ENCODE measurements around the gene NDUFB10. TPM values are rescaled to one million over a fixed set of nuclear protein-coding genes. Genes with fewer than 3 reads are reported as not detected.

The NDUFB10 gene
- total and polyA plus RNA-seq, 3 donors from 2014 or later, result 127 to 211 (median 186) TPM

DNA sequence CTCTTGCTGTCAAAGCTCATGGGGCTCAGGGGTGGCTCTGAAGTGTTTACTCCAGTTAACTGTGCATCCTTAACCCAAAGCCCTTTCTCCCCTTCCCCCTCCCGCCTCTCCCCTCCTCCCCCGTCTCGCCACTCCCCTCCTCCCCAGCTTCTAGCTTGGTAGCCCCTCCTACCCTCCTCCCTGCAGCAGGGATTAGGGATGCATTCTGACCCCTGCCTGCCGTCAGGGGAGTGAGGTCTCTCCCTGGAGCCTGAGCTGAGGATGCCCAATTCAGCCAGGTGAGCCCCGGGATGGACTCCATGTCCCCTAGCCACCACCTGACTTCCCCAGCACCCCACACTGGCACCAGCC is 42.7 kb upstream of the NDUFB10 start:
- Histone ChIP-seq H3K4me1 (peaks cover 2% of the 10 kb centered on the region), H3K27me3 (no peaks in the 10 kb centered on the region), H3K9me3 (no peaks in the 10 kb centered on the region), H3K36me3 (ENCODE audit: low read depth, missing control alignments) (no peaks in the 10 kb centered on the region), H3K27ac (no peak overlapping the region), H3K4me3 (no peak overlapping the region)
- DNase-seq, result no peak
- TF ChIP-seq, protein P1, sequence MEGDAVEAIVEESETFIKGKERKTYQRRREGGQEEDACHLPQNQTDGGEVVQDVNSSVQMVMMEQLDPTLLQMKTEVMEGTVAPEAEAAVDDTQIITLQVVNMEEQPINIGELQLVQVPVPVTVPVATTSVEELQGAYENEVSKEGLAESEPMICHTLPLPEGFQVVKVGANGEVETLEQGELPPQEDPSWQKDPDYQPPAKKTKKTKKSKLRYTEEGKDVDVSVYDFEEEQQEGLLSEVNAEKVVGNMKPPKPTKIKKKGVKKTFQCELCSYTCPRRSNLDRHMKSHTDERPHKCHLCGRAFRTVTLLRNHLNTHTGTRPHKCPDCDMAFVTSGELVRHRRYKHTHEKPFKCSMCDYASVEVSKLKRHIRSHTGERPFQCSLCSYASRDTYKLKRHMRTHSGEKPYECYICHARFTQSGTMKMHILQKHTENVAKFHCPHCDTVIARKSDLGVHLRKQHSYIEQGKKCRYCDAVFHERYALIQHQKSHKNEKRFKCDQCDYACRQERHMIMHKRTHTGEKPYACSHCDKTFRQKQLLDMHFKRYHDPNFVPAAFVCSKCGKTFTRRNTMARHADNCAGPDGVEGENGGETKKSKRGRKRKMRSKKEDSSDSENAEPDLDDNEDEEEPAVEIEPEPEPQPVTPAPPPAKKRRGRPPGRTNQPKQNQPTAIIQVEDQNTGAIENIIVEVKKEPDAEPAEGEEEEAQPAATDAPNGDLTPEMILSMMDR (IDR thresholded peaks at IDR 0.05), result no peak
- no peak for TF ChIP-seq POLR2A (IDR thresholded peaks at IDR 0.05)
- 14 to 22% methylated on average over 5 of the region's 5 CpGs for WGBS, 2 donors
- intact Hi-C loops (cut with DNase I; ENCODE audit: low total_unique reads), result no loop called here

DNA sequence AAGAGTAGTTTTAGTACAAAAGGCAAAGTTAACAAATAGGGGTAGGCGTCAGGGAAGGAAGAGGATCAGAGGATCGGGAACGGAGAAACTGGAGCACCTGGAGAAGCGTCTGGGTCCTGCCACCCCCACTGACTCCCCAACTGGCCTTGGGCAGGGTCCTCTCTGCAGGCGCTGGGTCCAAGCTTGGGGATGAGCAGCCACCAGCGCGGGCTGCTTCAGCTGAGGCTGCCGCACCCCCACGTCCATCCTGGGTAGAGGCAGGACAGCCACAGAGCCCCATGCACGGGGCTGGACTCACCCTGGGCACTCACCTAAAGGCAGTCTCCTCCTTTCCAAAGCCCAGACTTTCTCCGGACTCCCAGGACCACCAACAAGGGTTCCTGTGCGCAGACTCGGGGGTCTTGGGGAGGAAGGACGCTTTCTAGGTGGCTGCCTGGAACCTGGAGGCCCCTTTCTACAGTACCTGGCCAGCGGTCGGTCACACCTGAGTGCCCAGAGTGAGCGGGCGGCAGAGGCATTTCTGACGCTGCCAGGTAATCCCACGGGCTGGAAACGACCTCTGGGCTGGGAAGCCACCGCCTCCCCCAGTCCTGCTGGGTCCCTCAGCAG is 42.2 kb upstream of the NDUFB10 start:
- no peak for DNase-seq
- Histone ChIP-seq H3K27me3 (no peaks in the 10 kb centered on the region), H3K9me3 (no peaks in the 10 kb centered on the region), H3K27ac (no peak overlapping the region), H3K4me1 (peaks cover 2% of the 10 kb centered on the region), H3K4me3 (no peak overlapping the region), H3K36me3 (ENCODE audit: low read depth, missing control alignments) (no peaks in the 10 kb centered on the region)
- TF ChIP-seq POLR2A (IDR thresholded peaks at IDR 0.05), result no peak
- TF ChIP-seq, protein P1 (IDR thresholded peaks at IDR 0.05), result no peak
- intact Hi-C loops (cut with DNase I; ENCODE audit: low total_unique reads), result no loop called here
- WGBS, 2 donors, result 0 to 3% methylated on average over 4 to 22 of the region's 22 CpGs

DNA sequence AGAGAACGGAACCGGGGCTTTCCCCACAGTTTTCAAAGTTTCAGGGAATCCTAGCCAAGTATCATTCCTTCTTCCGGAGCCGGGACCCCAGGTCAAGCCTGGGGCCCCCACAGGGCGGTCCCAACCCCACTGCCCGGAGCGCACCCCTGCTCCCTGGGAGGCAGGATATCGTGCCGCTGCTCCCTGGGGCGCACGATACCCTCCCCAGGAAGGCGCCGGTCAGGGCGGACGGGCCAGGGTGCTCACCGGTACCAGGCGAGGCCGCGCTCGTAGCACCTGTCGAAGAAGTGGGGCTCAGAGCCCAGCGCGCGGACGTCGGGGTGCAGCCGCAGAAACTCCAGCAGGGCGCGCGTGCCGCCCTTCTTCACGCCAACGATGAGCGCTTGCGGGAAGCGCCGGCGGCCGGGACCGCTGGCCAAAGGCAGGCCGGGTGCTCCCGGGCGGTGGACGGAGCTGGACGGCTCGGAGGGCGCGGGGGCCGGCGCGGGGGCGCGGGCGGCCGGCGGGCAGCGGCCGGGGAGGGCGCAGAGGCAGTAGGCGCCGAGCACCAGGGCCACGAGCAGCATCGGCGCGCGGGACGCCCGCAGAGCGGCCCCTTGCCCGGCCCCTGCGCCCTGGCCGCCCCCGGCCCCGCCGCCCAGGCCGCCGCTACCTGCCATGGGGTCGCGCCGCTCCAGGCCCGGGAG is 41.5 kb upstream of the NDUFB10 start:
- no peak for TF ChIP-seq POLR2A (IDR thresholded peaks at IDR 0.05)
- TF ChIP-seq, protein P1 (IDR thresholded peaks at IDR 0.05), result no peak
- H3K27me3 ChIP-seq, result no peaks in the 10 kb centered on the region
- H3K9me3 ChIP-seq, result no peaks in the 10 kb centered on the region
- no peak for DNase-seq
- intact Hi-C loops (cut with DNase I; ENCODE audit: low total_unique reads), result no loop called here
- no peaks in the 10 kb centered on the region for H3K36me3 ChIP-seq (ENCODE audit: low read depth, missing control alignments)
- peaks cover 2% of the 10 kb centered on the region for H3K4me1 ChIP-seq
- H3K4me3 ChIP-seq, result peak overlapping the region in 1 of 2 donors; percentile 4
- WGBS, 2 donors, result 4% methylated on average over 37 of the region's 81 CpGs; no CpG with 5 or more reads in 1 of the 2 donors
- H3K27ac ChIP-seq, result no peak overlapping the region

DNA sequence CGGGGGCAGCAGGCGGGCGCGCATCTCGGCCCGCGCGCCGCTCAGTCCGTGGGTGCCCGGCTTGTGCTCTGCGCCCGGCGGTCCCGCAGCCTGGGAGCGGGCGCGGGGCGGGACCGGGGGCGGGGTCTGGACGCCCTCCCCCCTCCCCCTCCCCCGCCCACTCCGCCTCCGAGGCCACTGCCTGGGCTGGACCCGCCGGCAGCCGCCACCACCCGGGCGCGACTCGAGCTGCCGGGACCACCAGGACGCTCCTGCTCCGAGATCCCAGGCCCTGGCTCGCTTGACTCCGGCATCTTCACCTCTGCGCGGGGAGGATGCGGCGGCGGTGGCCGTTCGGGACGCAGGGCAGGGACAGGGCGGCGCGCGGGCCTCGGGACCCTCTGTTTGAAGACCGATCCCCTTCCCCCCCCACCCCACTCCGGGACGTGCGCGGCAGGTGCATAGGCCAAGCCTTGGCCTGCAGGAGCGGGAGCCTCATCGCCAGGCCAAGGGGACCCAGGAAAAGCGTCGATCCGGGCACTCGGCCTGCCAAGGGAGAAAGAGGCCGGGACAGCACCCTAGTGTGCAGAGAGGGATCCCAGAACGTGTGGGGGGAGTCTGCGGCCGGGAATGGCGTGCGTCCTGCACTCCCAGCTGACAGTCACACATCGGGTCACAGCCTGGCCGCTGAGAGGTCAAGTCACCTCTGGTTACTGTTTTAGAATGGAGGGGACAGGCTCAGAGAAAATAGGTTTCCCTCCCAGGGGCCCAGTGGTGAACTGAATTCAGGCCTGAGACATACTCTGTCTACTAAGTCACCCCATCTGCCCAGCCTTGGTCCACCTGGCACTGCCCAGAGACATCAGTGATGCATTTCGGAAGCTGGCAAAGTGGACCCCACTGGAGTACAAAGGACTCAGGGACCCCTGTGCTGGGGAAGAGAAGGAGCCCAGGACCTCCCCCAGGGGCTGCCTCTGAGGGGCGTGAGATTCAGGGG is 40.7 kb upstream of the NDUFB10 start, which contains the start of gene HS3ST6:
HS3ST6 (minus strand) TSS at position 65 of the 976 bp plus-strand sequence. CDS start 92 bp downstream, outside the sequence.
- Histone ChIP-seq H3K9me3 (no peaks in the 10 kb centered on the region), H3K36me3 (ENCODE audit: low read depth, missing control alignments) (no peaks in the 10 kb centered on the region), H3K4me3 (peak within 1 kb of the TSS in 1 of 2 donors; percentile 4), H3K4me1 (peaks cover 5% of the 10 kb centered on the region), H3K27me3 (no peaks in the 10 kb centered on the region), H3K27ac (no peak within 1 kb of the TSS)
- TF ChIP-seq, protein P1 (IDR thresholded peaks at IDR 0.05), result no peak
- no peak for TF ChIP-seq POLR2A (IDR thresholded peaks at IDR 0.05)
- DNase-seq, result no peak
- WGBS, 2 donors, result 4 to 40% methylated on average over 2 to 69 of the region's 71 CpGs
- intact Hi-C loops (cut with DNase I; ENCODE audit: low total_unique reads), result no loop called here

Data from testis (tissue), 3 donors.